Mesenchymal stem cell (in vitro differentiated cells and primary cell): ENCODE data around the gene USB1.

Source experiments
- DNase-seq: peaks from one replicate; pipeline ENCODE4 v3.0.0-alpha.2; 2013
- H2AFZ ChIP-seq: one replicate; pipeline ENCODE4 v1.6.1; 2013; ENCODE audit warnings: low read depth, mild to moderate bottlenecking, control low read depth, inconsistent platforms, low read length, moderate library complexity
- H2AK5ac ChIP-seq: 2 replicates; pipeline ENCODE4 v1.6.1; 2013; ENCODE audit warnings: low read length, moderate library complexity, mild to moderate bottlenecking, inconsistent platforms; ENCODE audit not compliant: severe bottlenecking
- H2BK120ac ChIP-seq: one replicate; pipeline ENCODE4 v1.6.1; 2013; ENCODE audit warnings: low read depth, mild to moderate bottlenecking, inconsistent platforms, low read length, moderate library complexity
- H2BK12ac ChIP-seq, 2 experiments: one replicate each; pipeline ENCODE4 v1.6.1; 2013; ENCODE audit warnings: inconsistent platforms in 2 of 2, low read length in 2 of 2, mild to moderate bottlenecking in 2 of 2, moderate library complexity in 2 of 2, control low read depth in 1 of 2
- H2BK15ac ChIP-seq: one replicate; pipeline ENCODE4 v1.6.1; 2013; ENCODE audit warnings: mild to moderate bottlenecking, low read depth, inconsistent platforms; ENCODE audit not compliant: poor library complexity, severe bottlenecking
- H2BK5ac ChIP-seq: 2 replicates; pipeline ENCODE4 v1.6.1; 2013; ENCODE audit warnings: low read depth, mild to moderate bottlenecking, low read length, control low read depth, inconsistent platforms; ENCODE audit not compliant: poor library complexity, severe bottlenecking
- H3K14ac ChIP-seq, 2 experiments: one replicate each; pipeline ENCODE4 v1.6.1; 2013; ENCODE audit warnings: inconsistent platforms in 2 of 2, low read length in 2 of 2, control low read depth in 1 of 2, mild to moderate bottlenecking in 1 of 2, moderate library complexity in 1 of 2
- H3K18ac ChIP-seq, 2 experiments: one replicate each; pipeline ENCODE4 v1.6.1; 2013; ENCODE audit warnings: inconsistent platforms in 2 of 2, low read length in 2 of 2, control low read depth in 1 of 2, low read depth in 1 of 2, mild to moderate bottlenecking in 1 of 2
- H3K23ac ChIP-seq, 2 experiments: one replicate each; pipeline ENCODE4 v1.6.1; 2013; ENCODE audit warnings: inconsistent platforms in 2 of 2, low read length in 2 of 2, mild to moderate bottlenecking in 2 of 2, moderate library complexity in 2 of 2, control low read depth in 1 of 2
- H3K27ac ChIP-seq: 2 replicates; pipeline ENCODE4 v1.5.1; 2013; ENCODE audit warnings: mild to moderate bottlenecking, moderate library complexity, low read length, control low read depth, inconsistent platforms; ENCODE audit not compliant: poor library complexity, severe bottlenecking
- H3K27me3 ChIP-seq, 2 experiments: 2 replicates each; pipeline versions ENCODE4 v1.6.1 to v1.7.0; 2013; ENCODE audit warnings: low read length in 2 of 2, mild to moderate bottlenecking in 2 of 2, moderate library complexity in 2 of 2, control low read depth in 1 of 2, inconsistent platforms in 1 of 2; ENCODE audit not compliant: control insufficient read depth in 1 of 2, insufficient read depth in 1 of 2
- H3K36me3 ChIP-seq, 2 experiments: 2 replicates each; pipeline versions ENCODE4 v1.6.1 to v1.7.0; 2013; ENCODE audit warnings: low read length in 2 of 2, control low read depth in 1 of 2, inconsistent platforms in 1 of 2, low read depth in 1 of 2, mild to moderate bottlenecking in 1 of 2; ENCODE audit not compliant: insufficient read depth in 2 of 2, control insufficient read depth in 1 of 2
- H3K4ac ChIP-seq, 2 experiments: one replicate each; pipeline ENCODE4 v1.6.1; 2013; ENCODE audit warnings: inconsistent platforms in 2 of 2, low read length in 2 of 2, mild to moderate bottlenecking in 2 of 2, moderate library complexity in 2 of 2, control low read depth in 1 of 2, low read depth in 1 of 2
- H3K4me1 ChIP-seq: 2 replicates; pipeline ENCODE4 v1.6.1; 2013; ENCODE audit warnings: low read depth, low read length, control low read depth; ENCODE audit not compliant: control insufficient read depth, insufficient read depth
- H3K4me2 ChIP-seq: 2 replicates; pipeline ENCODE4 v1.6.1; 2013; ENCODE audit warnings: low read length, mild to moderate bottlenecking, inconsistent platforms; ENCODE audit not compliant: poor library complexity, severe bottlenecking
- H3K4me3 ChIP-seq, 2 experiments: 2 replicates each; pipeline versions ENCODE4 v1.5.1 to v1.7.0; 2013; ENCODE audit warnings: low read length in 2 of 2, mild to moderate bottlenecking in 2 of 2, control low read depth in 1 of 2, low read depth in 1 of 2; ENCODE audit not compliant: insufficient read depth in 1 of 2
- H3K79me1 ChIP-seq: replicated peaks from 2 replicates; pipeline ENCODE4 v1.6.1; 2013; ENCODE audit warnings: mild to moderate bottlenecking, control low read depth, low read length, inconsistent platforms; ENCODE audit not compliant: poor library complexity, severe bottlenecking
- H3K9ac ChIP-seq: 2 replicates; pipeline ENCODE4 v1.7.0; 2013; ENCODE audit warnings: mild to moderate bottlenecking, low read length, moderate library complexity
- H3K9me3 ChIP-seq: 2 replicates; pipeline ENCODE4 v1.7.0; 2013; ENCODE audit warnings: mild to moderate bottlenecking, low read length; ENCODE audit not compliant: control insufficient read depth
- H4K8ac ChIP-seq: one replicate; pipeline ENCODE4 v1.6.1; 2013; ENCODE audit warnings: inconsistent platforms, mild to moderate bottlenecking, low read length, moderate library complexity
- H4K91ac ChIP-seq: one replicate; pipeline ENCODE4 v1.6.1; 2013; ENCODE audit warnings: mild to moderate bottlenecking, low read length, inconsistent platforms
- WGBS: methylation state at CpG from one replicate; pipeline ENCODE4 v1.1.7; 2013; ENCODE audit warnings: mixed read lengths; 5-methylcytosine and 5-hydroxymethylcytosine counted together

Gene USB1

DNA sequence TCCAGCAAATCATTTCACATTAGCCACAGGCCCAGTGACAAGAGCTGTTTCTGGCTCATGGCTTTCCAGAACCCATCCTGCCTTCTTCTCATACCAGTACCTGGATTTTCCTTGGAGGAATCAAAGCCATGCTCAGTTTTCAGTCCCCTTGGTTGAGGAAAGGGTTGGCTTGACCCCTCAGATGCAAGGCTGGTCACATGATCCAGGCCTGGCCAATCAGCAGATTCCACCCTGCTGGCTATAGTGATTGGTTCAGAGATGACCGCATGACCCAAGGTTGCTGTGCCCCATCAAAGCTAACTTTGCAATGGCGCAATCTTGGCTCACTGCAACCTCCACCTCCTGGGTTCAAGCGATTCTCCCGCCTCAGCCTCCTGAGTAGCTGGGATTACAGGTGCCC lies 69.4 kb downstream of the USB1 start:
- Histone ChIP-seq H2AK5ac (no peak overlapping the region), H4K91ac (no peak overlapping the region), H3K27me3 (no peaks in the 10 kb centered on the region), H3K23ac (no peak overlapping the region), H2BK5ac (no peak overlapping the region), H3K14ac (no peak overlapping the region), H3K36me3 (no peaks in the 10 kb centered on the region), H3K4me3 (no peak overlapping the region), H3K79me1 (no peaks in the 10 kb centered on the region), H3K4me1 (no peaks in the 10 kb centered on the region), H4K8ac (no peak overlapping the region), H3K9ac (no peak overlapping the region), H3K4ac (no peak overlapping the region), H3K9me3 (no peaks in the 10 kb centered on the region), H3K27ac (no peak overlapping the region), H3K18ac (no peak overlapping the region), H2AFZ (no peak overlapping the region), H2BK15ac (no peak overlapping the region), H2BK12ac (no peak overlapping the region), H2BK120ac (no peak overlapping the region), H3K4me2 (no peak overlapping the region)
- DNase-seq = no peak
- WGBS = 100% methylated on average over 4 of the region's 4 CpGs
